Sigmoid colon (tissue), 7 donors: Measurements from ENCODE around the gene MAP1LC3B. TPM values are rescaled to one million over a fixed set of nuclear protein-coding genes. Genes with fewer than 3 reads are reported as not detected.
A peak's percentile ranks its signal among the peaks of the same experiment; 100 is the strongest.

ENCODE experiments used
- DNase-seq: peaks from one replicate; pipeline ENCODE4 v3.0.0-alpha.2; 2019
- H3K27ac ChIP-seq, 4 donors: fragments of 200-600 bp; sonication (generic); one replicate each; pipeline ENCODE4 v1.5.1; 2016 to 2019; ENCODE audit warnings: mild to moderate bottlenecking in 1 of 4
- H3K27me3 ChIP-seq, 3 donors: fragments of 200-600 bp; sonication (generic); one replicate each; pipeline ENCODE4 v1.5.1; 2019; ENCODE audit warnings: mild to moderate bottlenecking in 1 of 3
- H3K36me3 ChIP-seq, 4 donors: fragments of 200-600 bp; sonication (generic); one replicate each; pipeline ENCODE4 v1.5.1; 2016 to 2019
- H3K4me1 ChIP-seq, 4 donors: fragments of 200-600 bp; sonication (generic); one replicate each; pipeline ENCODE4 v1.5.1; 2017 to 2019
- H3K4me3 ChIP-seq, 4 donors: fragments of 200-600 bp; sonication (generic); one replicate each; pipeline ENCODE4 v1.5.1; 2017 to 2019; ENCODE audit warnings: mild to moderate bottlenecking in 2 of 4, moderate library complexity in 1 of 4
- H3K9me3 ChIP-seq, 4 donors: fragments of 200-600 bp in 3 of 4; sonication (generic) in 3 of 4; one replicate each; pipeline versions ENCODE4 v1.5.1 to v1.6.1; 2013 to 2019
- CTCF ChIP-seq, 4 experiments: fragments of 450-650 bp in 3 of 4; fragments of 200-600 bp in 1 of 4; IDR thresholded peaks; one replicate each; pipeline ENCODE4 v1.5.1; 2016 to 2019; ENCODE audit warnings: antibody characterized with exemption in 4 of 4, mild to moderate bottlenecking in 3 of 4, moderate library complexity in 2 of 4
- EP300 ChIP-seq, 4 donors: sonication (generic); formaldehyde crosslinking; IDR thresholded peaks; one replicate each; pipeline ENCODE4 v1.6.1; 2017; ENCODE audit warnings: antibody characterized with exemption in 4 of 4
- POLR2A ChIP-seq, 2 donors: fragments of 450-650 bp; IDR thresholded peaks; one replicate each; pipeline ENCODE4 v1.6.1; 2016; ENCODE audit warnings: antibody characterized with exemption in 2 of 2, mild to moderate bottlenecking in 2 of 2, moderate library complexity in 2 of 2
- POLR2AphosphoS5 ChIP-seq, 4 donors: sonication (generic); formaldehyde crosslinking; IDR thresholded peaks; one replicate each; pipeline ENCODE4 v1.6.1; 2017; ENCODE audit warnings: antibody characterized with exemption in 4 of 4
- WGBS, 2 donors: extraction: QIAGEN DNeasy Blood & Tissue Kit; methylation state at CpG; one replicate each; pipeline ENCODE4 v1.1.7; 2013; 5-methylcytosine and 5-hydroxymethylcytosine counted together
- intact Hi-C: fragments of 100-400 bp; cut with DNase I; formaldehyde crosslinking; loops from one replicate; pipeline ENCODE4 v1.15.1; 2023
- polyA plus RNA-seq, 3 donors: library from polyadenylated mRNA; stranded (reverse); fragments of 200-250 nt; gene quantifications; one replicate each; pipeline ENCODE4 v1.2.3, GENCODE V29; 2013
- total RNA-seq, 4 donors: library from RNA; depleted of rRNA; stranded (reverse); fragments of >200 nt; gene quantifications; one replicate each; pipeline ENCODE4 v1.1.0, GENCODE V29; 2016
- donor health status: healthy with polysubstance abuse.
- donor health status: Bipolar disorder and iron deficiency.
- donor health status: healthy.

The MAP1LC3B gene
- total and polyA plus RNA-seq, 7 donors = 48.0 to 137 (median 62.4) TPM

DNA sequence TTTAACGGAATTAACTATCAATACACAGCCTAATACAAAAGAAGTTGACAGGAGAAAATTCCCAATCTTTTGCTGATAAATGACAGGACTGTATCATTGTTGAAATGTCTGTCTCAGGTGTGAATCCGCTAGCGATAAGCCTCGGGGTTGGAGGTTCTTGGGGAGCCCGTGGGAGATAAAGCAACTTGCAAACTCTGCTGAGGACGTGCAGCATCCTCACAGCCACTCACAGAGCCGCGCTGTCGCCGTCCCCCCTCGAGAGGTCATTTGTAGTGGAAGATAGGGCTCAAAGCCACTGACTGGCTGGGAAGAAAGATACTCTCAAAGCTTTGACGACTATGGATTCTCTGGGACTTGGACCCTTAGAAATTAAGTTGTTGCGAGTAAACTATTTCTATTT lies 17.0 kb downstream of the MAP1LC3B start:
- H3K36me3 ChIP-seq = peaks cover 22 to 99% (median 46%) of the 10 kb centered on the region in 4 donors

GRCh38 chr16:87409781-87410180 lies 17.6 kb downstream of the MAP1LC3B start:
- Histone ChIP-seq H3K27ac (no peak overlapping the region), H3K36me3 (peaks cover 16 to 99% (median 44%) of the 10 kb centered on the region in 4 donors), H3K4me1 (no peaks in the 10 kb centered on the region), H3K4me3 (no peak overlapping the region), H3K27me3 (no peaks in the 10 kb centered on the region), H3K9me3 (no peaks in the 10 kb centered on the region)
- intact Hi-C loops = loop anchor here (10.0 kb wide), 1 partner anchor 135 kb away; no protein-coding TSS in a partner anchor
- TF ChIP-seq CTCF (IDR thresholded peaks at IDR 0.05) (no peak), POLR2A (IDR thresholded peaks at IDR 0.05) (no peak), POLR2AphosphoS5 (IDR thresholded peaks at IDR 0.05) (no peak), EP300 (IDR thresholded peaks at IDR 0.05) (no peak)
- 93 to 94% methylated on average over 13 of the region's 13 CpGs for whole genome bisulfite sequencing, 2 donors
- DNase-seq = peak; percentile 36

More for the DNA sequence above, 17.0 kb downstream of the MAP1LC3B start:
- Histone ChIP-seq H3K4me3 (no peak overlapping the region), H3K27me3 (no peaks in the 10 kb centered on the region), H3K27ac (no peak overlapping the region), H3K4me1 (no peaks in the 10 kb centered on the region), H3K9me3 (no peaks in the 10 kb centered on the region)
- intact Hi-C loops = no loop called here
- TF ChIP-seq POLR2AphosphoS5 (IDR thresholded peaks at IDR 0.05) = no peak
- TF ChIP-seq EP300 (IDR thresholded peaks at IDR 0.05) = no peak
- no peak for TF ChIP-seq CTCF (IDR thresholded peaks at IDR 0.05)
- TF ChIP-seq POLR2A (IDR thresholded peaks at IDR 0.05) = no peak
- DNase-seq = peak; percentile 25
- whole genome bisulfite sequencing, 2 donors = 95% methylated on average over 13 of the region's 13 CpGs

DNA sequence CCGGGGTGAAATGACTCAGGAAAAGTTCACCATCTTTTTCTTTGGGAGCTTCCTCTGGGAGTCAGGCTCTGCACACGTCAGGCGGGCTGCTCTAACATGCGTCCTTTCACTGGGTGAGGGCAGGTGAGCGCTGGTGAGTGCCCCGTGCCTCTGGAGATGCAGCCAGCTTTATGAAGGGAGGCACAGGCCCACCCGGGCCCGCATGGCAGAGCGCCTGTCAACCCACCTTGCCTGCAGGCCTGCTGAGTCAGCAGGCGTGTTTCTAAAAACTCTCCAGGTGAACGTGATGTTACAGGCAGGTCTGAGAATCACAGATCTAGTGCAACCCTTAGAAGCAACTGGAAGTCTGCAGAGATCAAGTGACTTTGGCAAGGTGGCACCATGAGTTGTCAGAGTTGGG lies 18.4 kb downstream of the MAP1LC3B start:
- WGBS, 2 donors = 92 to 93% methylated on average over 11 of the region's 11 CpGs
- intact Hi-C loops = loop anchor here (10.0 kb wide), 1 partner anchor 134 kb away; no protein-coding TSS in a partner anchor
- DNase-seq = peak; percentile 29

GRCh38 chr16:87410968-87411367 lies 18.8 kb downstream of the MAP1LC3B start:
- Histone ChIP-seq H3K36me3 (peaks cover 15 to 99% (median 40%) of the 10 kb centered on the region in 4 donors), H3K9me3 (no peaks in the 10 kb centered on the region), H3K27me3 (no peaks in the 10 kb centered on the region), H3K4me3 (no peak overlapping the region), H3K27ac (no peak overlapping the region), H3K4me1 (no peaks in the 10 kb centered on the region)
- intact Hi-C loops = loop anchor here (10.0 kb wide), 1 partner anchor 134 kb away; no protein-coding TSS in a partner anchor
- peak; percentile 61 for DNase-seq
- WGBS, 2 donors = 83 to 88% methylated on average over 14 of the region's 14 CpGs
- TF ChIP-seq POLR2AphosphoS5 (IDR thresholded peaks at IDR 0.05) (no peak), EP300 (IDR thresholded peaks at IDR 0.05) (no peak), CTCF (IDR thresholded peaks at IDR 0.05) (no peak), POLR2A (IDR thresholded peaks at IDR 0.05) (no peak)

More for the DNA sequence above, 18.4 kb downstream of the MAP1LC3B start:
- TF ChIP-seq EP300 (IDR thresholded peaks at IDR 0.05) (no peak), POLR2AphosphoS5 (IDR thresholded peaks at IDR 0.05) (no peak), CTCF (IDR thresholded peaks at IDR 0.05) (no peak), POLR2A (IDR thresholded peaks at IDR 0.05) (no peak)
- Histone ChIP-seq H3K4me1 (no peaks in the 10 kb centered on the region), H3K27ac (no peak overlapping the region), H3K9me3 (no peaks in the 10 kb centered on the region), H3K27me3 (no peaks in the 10 kb centered on the region), H3K4me3 (no peak overlapping the region), H3K36me3 (peaks cover 15 to 99% (median 40%) of the 10 kb centered on the region in 4 donors)
